Measurements from ENCODE around the gene PTMS. TPM values are rescaled to one million over a fixed set of nuclear protein-coding genes. Genes with fewer than 3 reads are reported as not detected.

PTMS gene
- total RNA-seq, 6 donors from 2014 or later, result 142 to 463 (median 224) TPM

DNA sequence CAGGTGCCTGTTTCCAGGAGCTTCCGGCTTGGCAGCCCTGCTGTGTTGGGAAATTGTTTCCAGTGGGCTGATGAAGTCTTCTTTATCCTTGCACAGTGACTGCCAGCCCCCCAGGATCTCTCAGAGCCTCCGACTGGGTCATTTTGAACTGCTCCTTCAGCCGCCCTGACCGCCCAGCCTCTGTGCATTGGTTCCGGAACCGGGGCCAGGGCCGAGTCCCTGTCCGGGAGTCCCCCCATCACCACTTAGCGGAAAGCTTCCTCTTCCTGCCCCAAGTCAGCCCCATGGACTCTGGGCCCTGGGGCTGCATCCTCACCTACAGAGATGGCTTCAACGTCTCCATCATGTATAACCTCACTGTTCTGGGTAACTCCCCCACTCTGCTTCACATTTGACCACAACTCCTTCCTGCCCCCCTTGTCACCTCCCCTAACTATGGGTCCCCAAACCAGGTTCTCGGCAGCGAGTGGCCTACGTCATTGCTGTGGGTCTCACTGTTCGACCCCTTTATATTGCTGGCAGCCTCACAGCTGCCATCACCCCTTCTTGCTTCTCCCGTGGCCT is 8.4 kb downstream of the PTMS start:
- Histone ChIP-seq H3K36me3 (peaks cover 0 to 17% (median 16%) of the 10 kb centered on the region in 4 donors), H3K4me3 (peak overlapping the region in 2 of 4 donors; percentile 32 to 38), H3K9me3 (no peaks in the 10 kb centered on the region), H3K4me1 (peaks cover 26 to 52% (median 36%) of the 10 kb centered on the region in 4 donors), H3K27ac (peak overlapping the region in 2 of 4 donors; percentile 56 to 73), H3K27me3 (peaks cover 0 to 2% (median 0%) of the 10 kb centered on the region in 4 donors)
- TF ChIP-seq POLR2A (IDR thresholded peaks at IDR 0.05) (peak in 1 of 4 donors; percentile 41), EP300 (IDR thresholded peaks at IDR 0.05) (no peak)
- 83 to 89% methylated on average over 13 to 15 of the region's 15 CpGs for WGBS, 2 donors
- DNase-seq, result no peak
- no peak for ATAC-seq (ENCODE audit: low FRiP score in 2 of 2)

DNA sequence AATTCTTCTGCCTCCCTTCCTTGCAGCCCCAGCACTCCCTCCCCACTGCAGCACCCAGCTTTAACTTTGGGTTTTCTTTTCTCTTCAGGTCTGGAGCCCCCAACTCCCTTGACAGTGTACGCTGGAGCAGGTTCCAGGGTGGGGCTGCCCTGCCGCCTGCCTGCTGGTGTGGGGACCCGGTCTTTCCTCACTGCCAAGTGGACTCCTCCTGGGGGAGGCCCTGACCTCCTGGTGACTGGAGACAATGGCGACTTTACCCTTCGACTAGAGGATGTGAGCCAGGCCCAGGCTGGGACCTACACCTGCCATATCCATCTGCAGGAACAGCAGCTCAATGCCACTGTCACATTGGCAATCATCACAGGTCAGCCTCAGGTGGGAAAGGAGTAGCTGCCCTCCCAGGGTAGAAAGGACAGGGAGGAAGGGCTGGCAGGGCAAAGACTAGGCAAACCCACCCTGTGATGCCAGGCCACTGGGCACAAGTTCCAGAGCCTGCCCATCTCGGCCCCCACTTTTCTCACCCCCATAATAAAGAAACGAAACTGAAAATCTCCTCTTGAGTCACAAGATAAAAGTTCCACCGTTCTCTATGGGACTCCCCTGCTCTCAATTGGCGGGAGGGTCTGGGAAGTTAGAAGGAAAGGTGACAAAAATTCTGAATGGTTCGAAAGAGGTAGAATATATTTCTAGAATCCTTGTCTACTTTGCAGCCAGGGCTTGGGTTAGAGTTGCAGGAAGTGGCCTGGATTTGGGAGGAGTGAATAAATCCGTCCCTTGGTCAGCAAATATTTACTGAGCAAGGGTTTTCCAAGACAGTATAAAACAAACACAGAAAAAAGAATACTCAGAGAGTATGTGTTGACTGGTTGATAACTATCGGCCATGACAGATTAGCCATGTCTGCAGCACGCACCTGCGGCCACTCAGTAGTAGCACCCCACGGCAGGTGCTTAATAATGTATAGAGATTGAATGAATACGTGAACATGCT is 9.3 kb downstream of the PTMS start:
- peaks cover 26 to 45% (median 34%) of the 10 kb centered on the region in 4 donors for H3K4me1 ChIP-seq

DNA sequence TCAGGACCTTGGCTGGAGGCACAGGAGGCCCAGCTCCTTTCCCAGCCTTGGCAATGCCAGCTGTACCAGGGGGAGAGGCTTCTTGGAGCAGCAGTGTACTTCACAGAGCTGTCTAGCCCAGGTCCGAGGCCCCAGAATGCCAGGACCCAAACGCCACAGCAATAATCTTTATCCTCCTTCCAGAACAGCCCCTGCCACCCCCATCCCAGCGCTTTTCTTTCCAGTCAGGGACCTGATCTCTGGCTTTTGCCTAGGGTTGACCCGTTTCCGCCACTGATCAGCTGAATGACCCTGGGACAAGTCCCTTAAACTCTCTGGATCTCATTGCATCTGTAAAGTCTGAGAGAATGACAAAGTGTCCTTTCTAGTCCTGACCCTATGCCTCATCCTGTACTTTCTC is 11.2 kb downstream of the PTMS start:
- Histone ChIP-seq H3K9me3 (no peaks in the 10 kb centered on the region), H3K4me3 (no peak overlapping the region), H3K27me3 (peaks cover 0 to 2% (median 0%) of the 10 kb centered on the region in 4 donors), H3K4me1 (peaks cover 13 to 26% (median 15%) of the 10 kb centered on the region in 4 donors), H3K36me3 (no peaks in the 10 kb centered on the region), H3K27ac (peak overlapping the region in 1 of 4 donors; percentile 64)
- no peak for TF ChIP-seq POLR2A (IDR thresholded peaks at IDR 0.05)
- no peak for TF ChIP-seq EP300 (IDR thresholded peaks at IDR 0.05)
- TF ChIP-seq, protein P1, sequence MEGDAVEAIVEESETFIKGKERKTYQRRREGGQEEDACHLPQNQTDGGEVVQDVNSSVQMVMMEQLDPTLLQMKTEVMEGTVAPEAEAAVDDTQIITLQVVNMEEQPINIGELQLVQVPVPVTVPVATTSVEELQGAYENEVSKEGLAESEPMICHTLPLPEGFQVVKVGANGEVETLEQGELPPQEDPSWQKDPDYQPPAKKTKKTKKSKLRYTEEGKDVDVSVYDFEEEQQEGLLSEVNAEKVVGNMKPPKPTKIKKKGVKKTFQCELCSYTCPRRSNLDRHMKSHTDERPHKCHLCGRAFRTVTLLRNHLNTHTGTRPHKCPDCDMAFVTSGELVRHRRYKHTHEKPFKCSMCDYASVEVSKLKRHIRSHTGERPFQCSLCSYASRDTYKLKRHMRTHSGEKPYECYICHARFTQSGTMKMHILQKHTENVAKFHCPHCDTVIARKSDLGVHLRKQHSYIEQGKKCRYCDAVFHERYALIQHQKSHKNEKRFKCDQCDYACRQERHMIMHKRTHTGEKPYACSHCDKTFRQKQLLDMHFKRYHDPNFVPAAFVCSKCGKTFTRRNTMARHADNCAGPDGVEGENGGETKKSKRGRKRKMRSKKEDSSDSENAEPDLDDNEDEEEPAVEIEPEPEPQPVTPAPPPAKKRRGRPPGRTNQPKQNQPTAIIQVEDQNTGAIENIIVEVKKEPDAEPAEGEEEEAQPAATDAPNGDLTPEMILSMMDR (IDR thresholded peaks at IDR 0.05), result no peak
- no peak for DNase-seq
- WGBS, 2 donors, result 95 to 97% methylated on average over 4 to 5 of the region's 5 CpGs
- no peak for ATAC-seq (ENCODE audit: low FRiP score in 2 of 2)

More for the DNA sequence above, 9.3 kb downstream of the PTMS start:
- Histone ChIP-seq H3K9me3 (no peaks in the 10 kb centered on the region), H3K27me3 (peaks cover 0 to 2% (median 0%) of the 10 kb centered on the region in 4 donors), H3K27ac (peak overlapping the region in 2 of 4 donors; percentile 56 to 73), H3K36me3 (peaks cover 0 to 8% (median 8%) of the 10 kb centered on the region in 4 donors), H3K4me3 (no peak overlapping the region)
- DNase-seq (no peak), ATAC-seq (ENCODE audit: low FRiP score in 2 of 2) (no peak)
- 79 to 84% methylated on average over 16 of the region's 16 CpGs for WGBS, 2 donors
- TF ChIP-seq EP300 (IDR thresholded peaks at IDR 0.05) (no peak), POLR2A (IDR thresholded peaks at IDR 0.05) (no peak)

DNA sequence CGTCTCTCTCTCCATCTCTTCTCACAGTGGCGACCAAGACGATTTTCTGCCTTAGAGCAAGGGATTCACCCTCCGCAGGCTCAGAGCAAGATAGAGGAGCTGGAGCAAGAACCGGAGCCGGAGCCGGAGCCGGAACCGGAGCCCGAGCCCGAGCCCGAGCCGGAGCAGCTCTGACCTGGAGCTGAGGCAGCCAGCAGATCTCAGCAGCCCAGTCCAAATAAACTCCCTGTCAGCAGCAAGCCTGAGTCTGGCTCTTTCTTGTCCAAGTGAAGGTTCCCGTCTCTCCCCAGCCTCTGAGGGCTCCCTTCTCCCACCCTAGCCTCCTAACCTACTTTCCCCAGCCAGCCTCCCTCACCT is 12.0 kb downstream of the PTMS start:
- WGBS, 2 donors, result 63 to 65% methylated on average over 13 to 14 of the region's 14 CpGs
- ATAC-seq (ENCODE audit: low FRiP score in 2 of 2) (peak in 1 of 2 donors; percentile 60), DNase-seq (peak in 1 of 2 donors; percentile 84)
- Histone ChIP-seq H3K4me1 (peaks cover 9 to 22% (median 11%) of the 10 kb centered on the region in 4 donors), H3K27me3 (peaks cover 0 to 2% (median 0%) of the 10 kb centered on the region in 4 donors), H3K9me3 (no peaks in the 10 kb centered on the region), H3K4me3 (peak overlapping the region in 3 of 4 donors; percentile 30 to 48 (median 35)), H3K36me3 (no peaks in the 10 kb centered on the region), H3K27ac (peak overlapping the region; percentile 25 to 68 (median 48))
- TF ChIP-seq, protein P1 (IDR thresholded peaks at IDR 0.05), result no peak
- no peak for TF ChIP-seq POLR2A (IDR thresholded peaks at IDR 0.05)
- TF ChIP-seq POLR2AphosphoS5 (IDR thresholded peaks at IDR 0.05), result no peak
- TF ChIP-seq EP300 (IDR thresholded peaks at IDR 0.05), result no peak

DNA sequence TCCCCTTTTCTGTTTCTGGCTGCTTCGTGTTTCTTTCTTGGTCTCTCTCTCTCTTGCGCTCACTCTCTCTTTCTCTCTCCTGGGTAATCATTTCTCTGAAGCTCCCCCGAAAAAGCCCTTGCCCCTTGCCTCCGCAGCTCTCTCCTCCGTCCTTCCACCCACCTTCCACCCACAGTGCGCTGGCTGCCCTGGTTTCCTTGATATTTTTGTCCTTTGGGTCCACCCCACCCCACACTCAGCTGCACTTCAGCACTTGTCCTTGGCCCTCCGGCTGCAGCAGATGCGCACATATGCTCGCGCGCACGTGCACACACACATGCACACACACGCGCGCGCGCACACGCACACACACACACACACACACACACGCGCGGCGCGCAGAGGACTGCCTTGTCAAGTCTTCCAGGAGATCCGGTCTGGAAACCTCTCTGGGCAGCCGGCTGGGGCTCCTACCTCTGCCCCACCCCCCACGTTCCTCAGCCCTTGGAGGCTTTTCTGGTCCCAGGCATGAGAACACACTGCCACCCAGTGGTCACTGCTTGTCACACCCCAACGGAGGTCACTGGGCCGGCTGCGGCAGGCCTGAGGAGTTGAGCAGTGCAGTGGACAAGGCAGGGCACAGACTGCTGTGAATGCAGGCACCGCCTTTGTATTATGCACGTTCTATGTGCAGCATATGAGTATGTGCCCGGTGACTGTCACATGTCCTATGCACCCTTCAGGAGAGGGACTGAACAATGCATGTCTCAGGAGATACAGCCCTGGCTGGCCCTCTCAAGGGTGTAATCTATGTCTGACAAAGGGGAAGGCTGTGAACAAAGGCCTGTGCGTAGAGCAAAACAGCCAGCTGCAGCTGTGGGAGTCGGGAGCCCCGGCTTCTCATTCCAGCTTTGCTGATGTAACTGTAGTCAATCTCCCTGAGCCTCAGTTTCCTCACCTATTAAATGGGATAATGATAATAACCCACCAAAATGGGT is 12.7 kb downstream of the PTMS start:
- Histone ChIP-seq H3K4me3 (peak overlapping the region in 3 of 4 donors; percentile 30 to 48 (median 35)), H3K36me3 (no peaks in the 10 kb centered on the region), H3K9me3 (no peaks in the 10 kb centered on the region), H3K4me1 (peaks cover 9 to 16% (median 11%) of the 10 kb centered on the region in 4 donors), H3K27me3 (no peaks in the 10 kb centered on the region), H3K27ac (peak overlapping the region in 3 of 4 donors; percentile 25 to 68 (median 64))
- 5 to 7% methylated on average over 28 to 35 of the region's 35 CpGs for WGBS, 2 donors
- ATAC-seq (ENCODE audit: low FRiP score in 2 of 2) (peak; percentile 97 to 98), DNase-seq (peak; percentile 92 to 97)
- no peak for TF ChIP-seq EP300 (IDR thresholded peaks at IDR 0.05)
- peak in 1 of 4 donors; percentile 14 for TF ChIP-seq POLR2A (IDR thresholded peaks at IDR 0.05)
- TF ChIP-seq, protein P1 (IDR thresholded peaks at IDR 0.05), result peak; percentile 91 to 99 (median 98)
- TF ChIP-seq POLR2AphosphoS5 (IDR thresholded peaks at IDR 0.05), result peak; percentile 53 to 71

Measured in upper lobe of left lung (tissue), 6 donors.